K562 (cell line): ENCODE measurements around the gene TBL1Y. TPM values are rescaled to one million over a fixed set of nuclear protein-coding genes. Genes with fewer than 3 reads are reported as not detected.

Experiments used
- ASH1L ChIP-seq: fragments of 450-650 bp; IDR thresholded peaks from 2 replicates; pipeline ENCODE4 v1.6.1; 2018; ENCODE audit warnings: borderline replicate concordance, mild to moderate bottlenecking, low read depth; ENCODE audit not compliant: partially characterized antibody
- DPF2 ChIP-seq: fragments of 450-650 bp; IDR thresholded peaks from 2 replicates; pipeline ENCODE4 v1.6.1; 2016
- GATA2 ChIP-seq: sonication (generic); formaldehyde crosslinking; IDR thresholded peaks from 2 replicates; pipeline ENCODE4 v1.4.0; 2020; ENCODE audit warnings: mild to moderate bottlenecking, missing genetic modification reagents
- HSF4 ChIP-seq: fragments of 250-450 bp; sonication (Bioruptor Pico); IDR thresholded peaks from 2 replicates; pipeline ENCODE4 v2.1.2; 2022; ENCODE audit warnings: mild to moderate bottlenecking, moderate library complexity, borderline replicate concordance
- NCOA6 ChIP-seq: fragments of 450-650 bp; IDR thresholded peaks from 2 replicates; pipeline ENCODE4 v1.6.1; 2017; ENCODE audit warnings: mild to moderate bottlenecking
- SRSF1 ChIP-seq: fragments of 200-400 bp; formaldehyde crosslinking; IDR thresholded peaks from 2 replicates; pipeline ENCODE4 v1.6.1; 2017; ENCODE audit warnings: mild to moderate bottlenecking, low read depth, low read length, moderate library complexity
- ZEB2 ChIP-seq: fragments of 450-650 bp; IDR thresholded peaks from 2 replicates; pipeline ENCODE4 v1.6.1; 2016
- ZNF140 ChIP-seq: fragments of 250-450 bp; sonication (Bioruptor Pico); IDR thresholded peaks from 2 replicates; pipeline ENCODE4 v1.8.0; 2021; ENCODE audit warnings: moderate library complexity, mild to moderate bottlenecking, inconsistent platforms
- ZNF217 ChIP-seq: sonication (generic); formaldehyde crosslinking; IDR thresholded peaks from 2 replicates; pipeline ENCODE4 v1.8.0; 2022; ENCODE audit warnings: mild to moderate bottlenecking, missing genetic modification reagents
- polyA plus RNA-seq, 8 experiments: library from polyadenylated mRNA; depleted of rRNA in 4 of 8; stranded (reverse) in 5 of 8; unstranded in 3 of 8; fragments of >200 nt; fragmentation: Nextera tagmentation in 2 of 8; fragmentation: Illumina TruSeq in 1 of 8; extraction: Ambion mirVana in 2 of 8; extraction: Trizol in 1 of 8; gene quantifications; 2 replicates each; pipeline versions ENCODE4 v1.2.1 to v1.2.3, GENCODE V29; 2011 to 2014; ENCODE audit warnings: inconsistent platforms in 1 of 8, missing spikeins in 1 of 8
- total RNA-seq, 7 experiments: library from RNA; depleted of rRNA in 6 of 7; stranded (reverse); fragments of >200 nt in 6 of 7; fragmentation: Illumina TruSeq in 2 of 7; extraction: Trizol in 2 of 7; gene quantifications; 2 replicates each; pipeline versions ENCODE4 v1.2.1 to v1.2.3, GENCODE V29; 2011 to 2021; ENCODE audit warnings: low replicate concordance in 1 of 7
- TF ChIP-seq, protein P1 (sequence below): fragments of 450-650 bp; IDR thresholded peaks from 2 replicates; pipeline ENCODE4 v1.6.1; 2018; ENCODE audit warnings: mild to moderate bottlenecking, low read depth; ENCODE audit not compliant: partially characterized antibody
- TF ChIP-seq, protein P2 (sequence below): sonication (generic); formaldehyde crosslinking; IDR thresholded peaks from 2 replicates; pipeline ENCODE4 v1.8.0; 2022; ENCODE audit warnings: missing genetic modification reagents, mild to moderate bottlenecking, borderline replicate concordance
- TF ChIP-seq, protein P3 (sequence below): fragments of 250-450 bp; sonication (Bioruptor Pico); IDR thresholded peaks from 2 replicates; pipeline ENCODE4 v1.4.0; 2020; ENCODE audit warnings: mild to moderate bottlenecking

TBL1Y gene
- total and polyA plus RNA-seq, 9 of the 15 experiments (the other 6 are each of a cell fraction or from before 2014, with no cell fraction given), result not detected

DNA sequence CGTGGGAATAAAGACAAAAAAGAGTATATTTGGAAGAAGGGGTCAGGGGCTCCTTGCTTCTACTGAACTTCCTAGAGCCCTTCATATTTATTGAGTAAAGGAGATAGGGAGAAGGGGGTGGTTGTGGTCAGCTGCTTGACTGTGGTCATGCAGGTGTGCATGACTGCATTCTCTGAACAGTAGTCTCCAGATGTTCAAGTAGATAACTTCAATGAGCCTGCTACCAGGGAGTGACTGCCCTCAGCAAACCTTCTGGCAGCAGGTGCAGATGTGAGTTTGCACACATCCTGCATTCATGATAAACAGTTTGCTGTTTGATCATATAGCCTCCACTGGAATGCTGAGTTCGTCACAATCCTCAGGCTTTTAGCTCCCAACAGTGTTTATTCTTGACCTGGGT lies 10.6 kb downstream of the TBL1Y start (continued):
- TF ChIP-seq, protein P1, sequence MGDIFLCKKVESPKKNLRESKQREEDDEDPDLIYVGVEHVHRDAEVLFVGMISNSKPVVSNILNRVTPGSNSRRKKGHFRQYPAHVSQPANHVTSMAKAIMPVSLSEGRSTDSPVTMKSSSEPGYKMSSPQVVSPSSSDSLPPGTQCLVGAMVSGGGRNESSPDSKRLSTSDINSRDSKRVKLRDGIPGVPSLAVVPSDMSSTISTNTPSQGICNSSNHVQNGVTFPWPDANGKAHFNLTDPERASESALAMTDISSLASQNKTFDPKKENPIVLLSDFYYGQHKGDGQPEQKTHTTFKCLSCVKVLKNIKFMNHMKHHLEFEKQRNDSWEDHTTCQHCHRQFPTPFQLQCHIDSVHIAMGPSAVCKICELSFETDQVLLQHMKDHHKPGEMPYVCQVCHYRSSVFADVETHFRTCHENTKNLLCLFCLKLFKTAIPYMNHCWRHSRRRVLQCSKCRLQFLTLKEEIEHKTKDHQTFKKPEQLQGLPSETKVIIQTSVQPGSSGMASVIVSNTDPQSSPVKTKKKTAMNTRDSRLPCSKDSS, result no peak
- TF ChIP-seq ZNF217 (no peak), HSF4 (no peak), GATA2 (no peak), ZEB2 (no peak), SRSF1 (no peak), ASH1L (no peak), DPF2 (no peak), NCOA6 (no peak), ZNF140 (CRISPR knock-in tag) (no peak)
- TF ChIP-seq, protein P2, sequence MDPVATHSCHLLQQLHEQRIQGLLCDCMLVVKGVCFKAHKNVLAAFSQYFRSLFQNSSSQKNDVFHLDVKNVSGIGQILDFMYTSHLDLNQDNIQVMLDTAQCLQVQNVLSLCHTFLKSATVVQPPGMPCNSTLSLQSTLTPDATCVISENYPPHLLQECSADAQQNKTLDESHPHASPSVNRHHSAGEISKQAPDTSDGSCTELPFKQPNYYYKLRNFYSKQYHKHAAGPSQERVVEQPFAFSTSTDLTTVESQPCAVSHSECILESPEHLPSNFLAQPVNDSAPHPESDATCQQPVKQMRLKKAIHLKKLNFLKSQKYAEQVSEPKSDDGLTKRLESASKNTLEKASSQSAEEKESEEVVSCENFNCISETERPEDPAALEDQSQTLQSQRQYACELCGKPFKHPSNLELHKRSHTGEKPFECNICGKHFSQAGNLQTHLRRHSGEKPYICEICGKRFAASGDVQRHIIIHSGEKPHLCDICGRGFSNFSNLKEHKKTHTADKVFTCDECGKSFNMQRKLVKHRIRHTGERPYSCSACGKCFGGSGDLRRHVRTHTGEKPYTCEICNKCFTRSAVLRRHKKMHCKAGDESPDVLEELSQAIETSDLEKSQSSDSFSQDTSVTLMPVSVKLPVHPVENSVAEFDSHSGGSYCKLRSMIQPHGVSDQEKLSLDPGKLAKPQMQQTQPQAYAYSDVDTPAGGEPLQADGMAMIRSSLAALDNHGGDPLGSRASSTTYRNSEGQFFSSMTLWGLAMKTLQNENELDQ (CRISPR knock-in tag), result no peak
- TF ChIP-seq, protein P3, sequence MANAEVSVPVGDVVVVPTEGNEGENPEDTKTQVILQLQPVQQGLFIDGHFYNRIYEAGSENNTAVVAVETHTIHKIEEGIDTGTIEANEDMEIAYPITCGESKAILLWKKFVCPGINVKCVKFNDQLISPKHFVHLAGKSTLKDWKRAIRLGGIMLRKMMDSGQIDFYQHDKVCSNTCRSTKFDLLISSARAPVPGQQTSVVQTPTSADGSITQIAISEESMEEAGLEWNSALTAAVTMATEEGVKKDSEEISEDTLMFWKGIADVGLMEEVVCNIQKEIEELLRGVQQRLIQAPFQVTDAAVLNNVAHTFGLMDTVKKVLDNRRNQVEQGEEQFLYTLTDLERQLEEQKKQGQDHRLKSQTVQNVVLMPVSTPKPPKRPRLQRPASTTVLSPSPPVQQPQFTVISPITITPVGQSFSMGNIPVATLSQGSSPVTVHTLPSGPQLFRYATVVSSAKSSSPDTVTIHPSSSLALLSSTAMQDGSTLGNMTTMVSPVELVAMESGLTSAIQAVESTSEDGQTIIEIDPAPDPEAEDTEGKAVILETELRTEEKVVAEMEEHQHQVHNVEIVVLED (CRISPR knock-in tag), result no peak
